HG03521 (cell line): ENCODE measurements around the gene SEPSECS.

Experiments used
- ATAC-seq: cut with Tn5 transposase; IDR thresholded peaks from one replicate; pipeline ENCODE4 v1.9.1; 2021; ENCODE audit warnings: mild to moderate bottlenecking, moderate library complexity; ENCODE audit not compliant: unreplicated experiment

Gene SEPSECS

DNA sequence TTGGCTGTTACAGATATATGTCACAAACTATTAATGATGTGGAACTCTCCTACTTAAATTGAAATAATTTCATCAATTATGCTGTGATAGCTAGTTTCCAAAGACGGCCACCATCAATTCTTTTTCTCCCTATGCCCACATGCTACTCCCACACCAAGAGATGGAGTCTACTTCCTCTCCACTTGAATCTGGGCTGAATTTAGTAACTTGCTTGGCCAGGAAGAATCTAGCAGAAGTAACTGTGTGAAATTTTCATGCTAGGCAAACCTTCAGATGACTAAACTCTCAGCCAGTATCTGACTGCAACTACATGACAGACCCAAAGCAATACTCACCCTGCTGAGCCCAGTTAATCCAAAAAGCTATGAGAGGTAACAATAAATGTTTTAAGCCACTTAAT, 3.2 kb downstream of the SEPSECS start:
- no peak for ATAC-seq

DNA sequence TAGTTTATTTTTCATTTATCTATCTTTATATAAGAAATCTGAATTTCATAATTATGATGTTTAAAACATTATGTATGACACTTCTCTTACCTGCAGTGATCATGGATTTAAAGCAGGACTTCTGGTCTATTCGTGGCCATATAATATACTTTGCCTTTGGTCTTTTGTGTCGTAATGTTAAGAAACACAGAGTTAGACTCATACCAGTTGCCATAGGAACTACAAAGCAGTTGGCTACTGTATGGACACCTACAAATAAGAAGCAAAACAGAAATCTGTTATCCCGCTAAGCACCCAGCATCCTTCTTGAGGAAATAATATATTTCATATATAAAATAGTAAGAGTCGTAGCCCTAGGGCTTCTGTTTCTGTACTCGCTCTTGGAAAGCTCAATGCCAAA, 4.3 kb downstream of the SEPSECS start:
- no peak for ATAC-seq

DNA sequence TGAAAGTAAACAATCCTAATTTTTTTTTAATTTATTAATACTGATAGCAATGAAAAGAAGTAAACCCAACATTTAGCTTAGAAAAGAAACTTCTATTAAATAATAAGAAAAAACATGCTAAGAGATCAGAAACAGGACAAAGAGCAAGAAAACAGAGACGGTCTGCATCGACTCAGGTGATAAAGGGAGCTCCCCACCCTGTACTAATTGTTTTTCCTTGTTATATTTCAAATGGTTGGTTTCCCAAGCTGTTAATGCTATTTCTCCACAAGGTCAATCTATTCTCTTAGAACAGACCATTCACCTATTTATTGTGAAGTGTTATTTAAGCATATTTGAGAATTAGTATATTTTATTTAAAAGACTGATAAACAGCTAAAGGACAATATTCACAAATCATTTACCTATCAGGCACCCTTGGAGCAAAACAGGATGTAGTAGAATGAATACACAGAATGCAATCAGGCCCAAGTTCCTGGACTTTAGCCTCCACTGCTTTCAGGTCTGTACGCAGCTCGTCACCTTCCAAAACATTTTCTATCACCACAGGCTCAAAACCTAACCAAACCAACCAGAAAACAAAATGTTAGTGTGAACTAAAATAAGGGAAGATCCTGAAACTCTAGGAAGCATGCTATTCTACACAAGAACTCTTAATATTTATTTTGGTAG, 5.5 kb downstream of the SEPSECS start:
- no peak for ATAC-seq

DNA sequence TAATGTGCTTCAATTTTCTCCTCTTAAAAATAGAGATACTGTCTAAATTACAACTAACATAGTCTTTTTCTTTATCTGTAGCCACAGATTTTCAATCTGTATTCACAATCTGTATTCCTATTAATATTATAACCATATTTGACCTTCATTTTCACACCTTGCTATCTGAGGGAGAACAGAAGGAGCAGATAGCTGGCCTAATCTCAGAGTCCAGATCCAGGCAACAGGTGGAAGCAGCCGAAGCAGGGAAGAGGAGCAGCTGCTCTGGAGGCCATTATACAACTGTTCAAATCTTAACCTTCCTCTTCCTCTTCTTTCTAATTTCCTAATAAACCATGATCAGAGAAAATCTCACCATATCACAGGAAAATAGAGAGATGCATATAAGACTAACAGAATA, 14.2 kb downstream of the SEPSECS start:
- ATAC-seq: no peak

DNA sequence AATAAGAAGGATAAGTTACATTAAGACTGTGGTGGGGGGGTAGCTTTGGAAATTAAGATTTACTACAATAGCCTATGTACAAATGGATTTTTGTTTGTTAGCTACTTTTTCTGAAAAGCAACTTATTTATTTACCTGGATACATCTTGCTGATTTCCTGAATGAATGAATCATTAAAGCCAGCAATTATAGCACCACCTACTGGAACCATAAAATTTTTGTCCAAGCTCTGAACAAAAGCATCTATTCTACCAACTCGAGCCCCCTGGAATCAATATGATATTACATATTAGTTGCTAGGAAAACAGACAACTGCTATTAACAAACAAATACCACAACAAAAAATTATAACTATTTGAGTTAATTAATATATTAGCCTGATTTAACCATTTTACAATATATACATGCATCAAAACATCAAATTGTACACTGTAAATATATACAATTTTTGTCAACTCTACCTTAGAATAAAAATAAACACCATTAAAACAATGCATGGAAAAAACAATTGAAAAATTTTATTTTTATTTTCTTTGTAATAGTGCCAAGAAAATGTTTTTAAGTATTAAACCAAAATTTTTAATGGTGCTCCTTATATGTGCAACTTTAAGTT, 15.3 kb downstream of the SEPSECS start:
- ATAC-seq: no peak

DNA sequence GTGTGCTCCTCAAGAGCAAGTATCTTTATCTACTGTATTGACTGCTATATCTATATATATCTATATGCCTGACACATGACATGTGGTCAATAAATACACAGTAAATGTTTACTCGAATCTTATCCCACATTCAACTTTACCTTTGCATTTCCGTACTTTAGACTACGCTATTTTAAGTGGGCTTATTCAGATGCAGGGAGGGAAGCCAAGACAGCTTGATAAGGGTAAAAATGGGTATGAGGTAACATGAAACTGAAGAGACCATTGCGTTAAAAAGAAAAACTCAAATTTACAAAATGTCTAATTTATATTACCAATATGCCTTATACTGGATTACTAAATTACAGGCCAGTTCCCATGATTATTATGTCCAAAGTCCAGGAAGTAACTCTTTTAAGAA, 17.8 kb downstream of the SEPSECS start:
- ATAC-seq: no peak

DNA sequence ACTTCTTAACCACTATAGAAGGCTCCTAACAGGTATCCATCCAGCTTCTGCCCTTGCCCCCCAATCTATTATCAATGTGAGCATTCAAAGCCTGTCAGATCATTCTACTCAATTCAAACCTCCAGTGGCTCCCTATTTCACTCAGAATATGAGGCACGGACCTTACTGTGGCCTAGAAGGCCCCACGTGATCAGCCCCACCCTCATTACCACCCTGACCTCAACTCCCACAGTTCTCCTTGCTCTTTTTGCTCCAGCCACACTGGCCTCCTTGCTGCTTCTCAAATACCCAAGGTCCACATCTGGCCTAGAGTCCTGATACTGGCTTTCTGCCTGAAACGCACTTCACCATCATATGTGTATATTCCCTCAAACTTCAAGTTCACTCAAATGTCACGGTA, 18.7 kb downstream of the SEPSECS start:
- no peak for ATAC-seq

DNA sequence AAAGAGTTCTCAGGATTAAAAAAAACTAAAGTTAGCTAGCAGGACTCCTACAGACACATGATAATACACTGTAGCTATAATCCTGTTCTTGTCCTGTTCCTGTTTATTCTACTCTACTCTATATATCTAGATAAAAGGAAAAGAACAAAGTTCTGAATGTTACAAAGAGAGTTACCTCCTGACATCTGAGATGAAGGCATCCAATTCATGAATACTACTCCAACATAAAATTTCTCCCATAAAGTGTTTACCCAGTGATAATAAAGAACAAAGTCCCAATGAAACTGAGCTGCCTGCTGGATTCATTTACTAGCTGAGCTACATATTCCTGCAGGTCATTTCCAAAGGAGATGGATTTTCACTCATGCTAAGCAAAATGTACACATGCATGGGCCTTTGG, 27.1 kb downstream of the SEPSECS start:
- no peak for ATAC-seq

DNA sequence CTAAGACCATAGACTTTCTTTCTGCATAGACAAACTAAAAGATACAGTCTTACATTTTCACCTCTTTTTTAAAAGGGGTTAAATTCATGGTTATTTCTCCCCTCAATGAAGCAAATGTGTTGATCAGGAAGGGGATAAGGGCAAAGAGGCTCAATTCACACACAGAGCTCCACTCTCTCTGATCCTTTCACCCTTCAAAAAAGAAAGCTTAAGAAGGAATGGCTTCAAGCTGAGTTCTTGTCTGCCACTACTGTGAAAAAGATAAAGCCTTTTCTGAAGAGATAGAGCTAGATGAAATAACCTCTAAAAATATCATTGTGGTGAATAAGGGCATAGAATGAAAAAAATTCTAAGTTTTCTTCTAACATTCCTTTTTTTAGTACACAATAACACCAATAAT, 28.3 kb downstream of the SEPSECS start:
- ATAC-seq: no peak

DNA sequence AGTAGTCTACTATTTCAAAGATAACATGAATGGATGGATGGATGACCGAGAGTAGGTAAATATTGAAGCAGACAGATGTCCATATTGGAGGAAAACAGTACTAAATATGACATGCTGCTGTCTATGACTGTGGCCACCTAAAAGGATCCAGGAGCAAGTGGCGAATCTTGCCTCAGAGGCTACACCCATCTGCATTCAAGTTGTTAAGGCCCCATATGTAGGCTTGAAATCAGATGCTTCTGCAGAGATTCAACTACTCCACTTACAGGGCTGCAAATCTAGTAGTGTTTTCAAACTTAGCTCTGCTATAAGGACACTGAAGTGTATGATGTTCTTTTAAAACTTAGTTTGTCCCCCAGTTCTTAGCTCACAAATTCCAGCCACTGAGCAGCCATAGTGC, 28.9 kb downstream of the SEPSECS start:
- no peak for ATAC-seq

DNA sequence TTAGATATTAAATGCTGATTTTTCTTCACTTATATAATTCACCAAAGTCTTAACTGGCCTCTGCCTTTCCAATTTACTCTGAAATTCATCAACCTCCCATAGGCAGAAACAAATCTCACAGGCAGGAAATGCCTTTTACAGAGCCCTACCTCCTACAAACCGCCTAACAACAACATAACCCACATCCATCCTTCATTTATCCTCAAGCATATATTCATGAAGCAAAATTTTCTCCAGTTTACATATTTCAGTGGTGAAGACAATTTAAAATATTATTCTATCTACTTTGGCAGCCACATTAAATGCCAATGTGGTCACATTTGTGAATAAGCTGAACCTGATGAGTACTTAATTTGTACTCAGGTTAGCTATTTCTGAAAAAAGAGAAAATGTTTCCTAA, 30.3 kb downstream of the SEPSECS start:
- no peak for ATAC-seq

DNA sequence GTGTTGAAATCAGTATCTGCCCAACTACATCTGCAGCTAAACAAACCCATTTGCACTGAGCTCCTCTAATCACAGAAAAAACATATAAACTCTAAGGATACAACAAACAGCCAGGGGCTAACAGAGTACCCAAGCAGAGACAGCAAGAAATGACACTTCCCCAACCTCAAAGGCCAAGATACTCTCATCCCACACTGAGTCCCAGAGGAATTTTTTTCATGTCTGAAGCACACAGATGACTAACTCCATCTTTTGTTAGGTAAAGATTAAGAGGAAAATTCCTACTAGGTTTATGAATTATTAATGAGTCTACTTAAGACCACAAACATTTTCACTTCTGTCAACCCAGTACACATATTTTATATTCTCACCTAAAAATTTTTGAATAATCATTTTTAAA, 31.6 kb downstream of the SEPSECS start:
- no peak for ATAC-seq

DNA sequence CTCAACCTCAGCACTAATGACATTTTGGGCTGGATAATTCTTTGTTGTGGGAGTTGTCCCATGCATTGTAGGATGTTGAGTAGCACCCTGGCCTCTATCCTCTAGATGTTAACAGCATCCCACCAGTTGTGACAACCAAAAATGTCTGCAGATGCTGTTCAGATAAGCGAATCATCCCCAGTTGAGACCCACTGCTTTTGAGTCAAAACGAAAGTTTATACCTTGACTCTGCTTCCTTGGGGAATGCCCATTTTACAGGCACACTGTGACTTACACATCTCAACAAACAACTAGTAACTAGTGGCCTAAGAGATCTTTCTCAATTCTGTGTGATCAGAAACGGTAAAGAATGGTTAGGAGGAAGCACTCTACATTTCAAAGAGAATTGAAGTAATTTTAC, 37.0 kb downstream of the SEPSECS start:
- peak; percentile 74 for ATAC-seq

DNA sequence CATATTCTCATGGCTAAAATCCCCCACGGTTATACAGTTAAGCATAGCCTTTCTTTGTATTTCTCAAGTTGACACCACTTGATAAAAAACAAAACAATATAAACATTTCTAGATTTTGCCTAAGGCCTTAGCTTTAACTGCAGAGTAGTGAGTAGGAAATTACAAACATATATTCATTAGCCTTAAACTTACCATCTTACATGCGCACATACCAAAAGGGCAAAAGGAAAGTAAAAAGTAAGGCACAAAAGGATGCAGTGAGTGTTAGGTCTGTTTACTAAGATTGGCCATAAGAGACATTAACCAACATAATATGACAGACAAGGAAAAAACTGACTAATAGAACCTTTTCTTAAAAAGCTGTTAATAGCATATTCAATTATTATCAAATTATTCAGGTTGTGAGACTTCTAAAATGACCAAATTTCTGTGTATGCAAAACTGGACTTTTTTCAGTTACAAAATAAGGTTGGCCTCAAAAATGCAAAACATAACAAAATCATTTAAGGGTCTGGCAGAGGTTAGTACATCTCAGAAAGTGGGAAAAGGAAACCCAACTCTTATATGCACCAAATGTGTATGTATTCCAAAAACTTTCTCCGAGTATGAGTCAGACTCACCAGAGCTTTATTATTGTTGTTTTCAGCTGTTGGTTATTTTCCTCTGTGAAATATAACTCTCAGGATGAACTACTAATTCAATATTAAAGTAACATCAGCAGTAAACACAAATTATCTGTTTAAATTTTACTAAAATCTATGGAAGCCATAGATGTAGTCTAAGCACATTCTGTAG, 39.9 kb downstream of the SEPSECS start:
- ATAC-seq: no peak

DNA sequence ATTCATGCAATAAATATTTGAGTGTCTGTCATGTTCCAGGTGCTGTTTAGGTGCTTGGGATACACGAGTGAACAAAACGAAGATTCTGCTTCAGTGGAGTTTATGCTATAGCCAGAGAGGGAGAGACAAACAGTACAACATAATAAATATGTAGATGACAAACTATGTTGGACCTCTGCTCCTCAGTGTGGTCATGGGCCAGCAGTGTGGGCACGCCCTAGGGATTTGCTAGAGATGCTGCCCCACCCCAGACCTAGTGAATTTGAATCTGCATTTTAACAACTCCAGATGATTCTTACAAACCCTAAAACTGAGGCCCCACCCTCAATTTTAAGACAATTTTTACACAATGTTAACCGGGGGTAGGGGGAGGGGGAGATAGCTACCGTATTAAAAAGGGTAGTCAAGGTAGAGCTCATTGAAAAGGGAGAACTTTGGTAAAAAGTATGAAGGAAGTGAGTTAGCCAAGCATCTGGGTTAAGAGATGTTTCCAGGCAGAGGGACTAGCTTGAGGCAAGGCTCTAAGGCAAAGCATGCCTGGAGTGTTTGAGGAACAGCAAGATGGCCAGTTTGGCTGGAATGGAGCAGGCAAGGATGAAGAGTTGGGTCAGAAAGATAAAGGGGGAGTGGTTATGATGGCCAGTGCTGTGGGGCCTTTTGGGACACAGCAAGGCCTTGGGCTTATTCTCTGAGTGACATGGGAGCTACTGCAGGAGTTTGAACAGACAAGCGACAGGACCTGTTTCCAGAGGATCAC, 42.4 kb downstream of the SEPSECS start:
- ATAC-seq: no peak

DNA sequence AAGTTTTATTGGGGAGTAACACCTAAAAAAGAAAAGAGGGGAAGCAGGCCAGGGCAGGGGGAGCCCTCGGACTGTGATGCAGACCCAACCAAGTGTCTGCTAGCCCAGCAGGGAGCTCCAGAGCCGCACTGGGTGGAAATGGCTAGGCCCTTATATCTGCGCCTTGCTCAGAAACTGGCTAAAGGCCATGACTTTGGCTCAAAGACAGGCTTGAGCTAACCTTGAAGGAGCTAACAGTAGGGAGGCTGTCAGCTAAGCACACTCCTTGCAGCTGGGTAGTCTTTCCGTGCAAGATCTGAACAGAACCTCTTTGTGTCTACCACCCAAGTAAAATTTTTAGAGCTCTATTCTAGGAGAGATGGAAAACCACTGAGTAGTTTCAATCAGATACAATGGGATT, 43.0 kb downstream of the SEPSECS start:
- ATAC-seq: no peak

DNA sequence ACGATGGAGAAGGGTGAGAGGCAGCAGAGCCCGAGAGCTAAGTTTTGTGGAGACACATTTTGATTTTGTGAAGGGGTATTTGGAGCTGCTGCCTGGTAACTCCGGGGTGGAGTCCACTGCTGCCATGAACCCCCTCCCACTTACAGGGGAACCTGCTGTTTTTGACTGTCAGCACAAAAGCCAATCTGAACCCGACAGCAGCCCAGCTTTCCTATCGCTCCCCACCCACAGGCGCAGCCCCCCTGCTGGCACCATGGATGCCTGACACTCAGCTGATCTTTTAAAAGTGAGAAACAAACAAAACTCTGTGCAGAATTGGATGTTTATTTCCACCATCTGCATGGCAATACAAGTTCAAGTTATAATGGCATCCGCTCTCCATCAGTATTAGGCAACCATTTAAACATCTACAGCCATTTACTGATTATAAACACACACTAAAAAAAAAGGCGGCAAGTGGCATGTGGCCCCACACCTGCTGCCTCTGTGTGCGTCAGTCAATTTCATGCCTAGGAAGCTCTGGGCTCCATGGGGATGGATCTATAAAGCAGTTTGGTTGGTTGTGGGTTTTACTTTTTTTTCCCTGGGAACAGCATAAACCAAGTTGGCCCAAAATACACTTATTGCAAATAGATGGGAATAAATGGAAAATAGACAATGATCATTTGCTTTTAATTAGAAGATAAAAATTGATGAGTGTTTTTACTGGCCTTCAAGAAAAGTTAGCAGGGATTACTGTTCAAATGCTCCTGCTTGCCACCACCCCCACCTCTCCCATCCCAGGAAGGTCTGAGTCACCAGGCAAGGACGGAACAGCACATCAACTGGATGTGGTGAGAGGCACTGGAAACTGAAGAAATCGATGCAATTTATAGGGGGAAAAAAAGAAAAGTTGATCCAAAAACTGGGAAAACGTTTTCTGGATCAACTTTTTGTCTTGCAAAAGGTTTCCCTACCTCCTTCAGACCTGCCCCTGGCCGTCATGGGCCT, 46.0 kb downstream of the SEPSECS start:
- ATAC-seq: no peak

DNA sequence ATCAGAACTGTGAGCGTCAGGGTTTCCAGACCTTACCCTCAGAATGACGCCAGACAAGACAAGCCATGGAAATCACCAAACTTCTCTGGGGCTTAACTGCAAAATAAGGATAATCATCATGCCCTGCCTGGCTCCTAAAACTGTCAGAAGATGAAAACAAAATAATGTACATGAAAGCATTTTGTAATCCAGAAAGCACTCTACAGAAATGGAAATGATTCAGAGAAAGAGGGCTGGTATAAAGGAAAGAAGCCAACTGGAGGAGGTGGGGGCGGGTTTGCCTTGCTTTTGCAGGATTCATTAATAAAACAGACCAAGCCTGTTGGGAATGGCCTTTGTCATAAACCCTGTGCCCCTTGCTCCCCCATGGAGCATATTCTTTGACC, 47.3 kb downstream of the SEPSECS start:
- ATAC-seq: no peak

DNA sequence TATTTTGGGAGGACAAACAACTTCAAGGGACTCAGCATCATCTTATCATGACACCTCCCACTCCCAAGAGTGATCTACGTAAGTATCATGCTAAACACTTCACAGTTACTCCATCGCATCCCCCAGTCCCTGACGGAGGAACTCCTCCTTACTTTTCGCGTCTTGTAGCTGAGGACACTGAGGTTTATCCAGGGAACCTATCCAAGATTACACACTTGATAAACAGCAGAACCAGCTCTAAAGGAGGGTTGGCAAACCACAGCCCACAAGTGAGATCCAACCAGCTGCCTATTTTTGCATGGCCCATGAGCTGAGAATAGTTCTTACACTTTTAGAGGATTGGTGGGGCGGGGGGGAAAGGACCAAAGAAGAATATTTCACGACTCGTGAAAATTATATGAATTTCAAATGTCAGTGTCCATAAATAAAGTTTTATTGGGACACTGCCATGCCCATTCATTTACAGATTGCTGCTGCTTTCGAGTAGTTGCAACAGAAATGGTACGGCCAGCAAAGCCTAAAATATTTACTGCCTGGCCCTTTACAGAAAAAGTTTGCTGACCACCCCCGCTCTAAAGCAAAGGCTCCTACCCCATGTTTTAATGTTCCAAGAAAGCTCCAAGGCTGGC, 47.8 kb downstream of the SEPSECS start:
- no peak for ATAC-seq

DNA sequence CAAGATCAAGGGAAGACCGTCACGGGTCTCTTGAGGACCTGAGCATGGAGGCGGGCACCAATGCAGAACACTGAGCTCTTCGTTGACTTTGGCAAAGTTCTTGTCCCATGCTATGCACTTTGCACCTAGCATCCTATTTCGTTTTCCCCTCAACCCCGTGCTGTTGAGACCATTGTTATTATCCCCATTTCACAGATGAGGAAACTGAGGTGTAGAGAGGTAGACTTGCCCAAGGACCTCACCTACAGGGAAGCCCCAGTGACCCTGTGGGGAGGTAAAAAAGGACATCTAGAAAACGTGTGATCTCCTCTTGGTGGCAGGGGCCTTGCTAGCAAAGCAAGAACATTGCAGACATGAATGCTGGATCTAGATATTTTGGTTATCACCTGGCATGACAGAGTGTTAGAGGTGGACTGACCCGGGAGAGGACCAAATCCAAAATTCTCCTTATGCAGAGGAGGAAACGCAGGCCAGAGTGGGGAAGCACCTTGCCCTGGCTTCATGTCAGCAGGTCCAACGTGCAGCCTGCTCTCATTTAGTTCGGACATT, 48.5 kb downstream of the SEPSECS start:
- ATAC-seq: no peak
